ENCODE data around the gene KLHL29. TPM values are rescaled to one million over a fixed set of nuclear protein-coding genes. Genes with fewer than 3 reads are reported as not detected.
"Not testable (repeated sequence)": the region's sequence is repeated elsewhere in the genome, so short reads cannot be mapped to it uniquely, and the experiment has no call there.

Gene KLHL29
- total RNA-seq, 1 donor from 2014 or later, result 23.6 TPM

- DNase-seq (ENCODE audit: low spot score), result no peak
Measured at GRCh38 chr2:23367760-23368159, 17.2 kb upstream of the KLHL29 start.

GRCh38 chr2:23373666-23374065 is 11.3 kb upstream of the KLHL29 start:
- DNase-seq (ENCODE audit: low spot score), result no peak

- no peak for DNase-seq (ENCODE audit: low spot score)
Measured at GRCh38 chr2:23375448-23375847, 9.5 kb upstream of the KLHL29 start.

DNA sequence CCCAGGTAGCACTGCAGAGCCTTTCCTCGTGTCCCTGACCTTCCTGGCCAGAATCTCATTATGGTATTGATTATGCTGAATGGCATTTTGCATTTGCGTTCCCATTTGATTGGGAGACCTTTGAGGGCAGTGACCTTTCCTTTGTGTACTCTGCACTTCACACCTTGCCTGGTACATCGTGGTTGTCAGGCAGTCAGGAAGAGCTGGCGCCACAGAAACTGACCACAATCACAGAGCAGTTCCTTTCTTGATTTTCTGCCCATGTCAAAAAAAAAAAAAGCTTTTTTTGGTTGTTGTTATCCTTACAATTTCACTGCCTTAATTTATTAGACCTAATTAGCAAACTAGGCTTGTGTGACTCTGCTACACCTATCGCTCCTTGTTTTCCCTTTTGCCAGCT is 8.9 kb upstream of the KLHL29 start:
- no peak for DNase-seq (ENCODE audit: low spot score)

- no peak for DNase-seq (ENCODE audit: low spot score)
Measured at GRCh38 chr2:23376972-23377371, 8.0 kb upstream of the KLHL29 start.

DNA sequence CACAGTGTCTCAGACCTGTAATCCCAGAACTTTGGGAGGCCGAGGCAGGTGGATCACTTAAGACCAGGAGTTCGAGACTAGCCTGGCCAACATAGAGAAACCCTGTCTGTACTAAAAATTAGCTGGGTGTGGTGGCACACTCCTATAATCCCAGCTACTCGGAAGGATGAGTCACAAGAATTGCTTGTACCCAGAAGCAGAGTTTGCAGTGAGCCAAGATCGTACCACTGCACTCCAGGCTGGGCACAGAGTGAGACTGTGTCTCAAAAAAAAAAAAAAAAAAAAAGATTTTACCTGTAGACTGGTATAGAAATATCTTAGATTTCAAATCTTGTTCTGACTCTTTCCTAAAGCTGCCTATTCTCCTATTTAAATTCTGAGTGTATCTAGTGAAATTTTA is 7.2 kb upstream of the KLHL29 start:
- no peak for DNase-seq (ENCODE audit: low spot score)

DNA sequence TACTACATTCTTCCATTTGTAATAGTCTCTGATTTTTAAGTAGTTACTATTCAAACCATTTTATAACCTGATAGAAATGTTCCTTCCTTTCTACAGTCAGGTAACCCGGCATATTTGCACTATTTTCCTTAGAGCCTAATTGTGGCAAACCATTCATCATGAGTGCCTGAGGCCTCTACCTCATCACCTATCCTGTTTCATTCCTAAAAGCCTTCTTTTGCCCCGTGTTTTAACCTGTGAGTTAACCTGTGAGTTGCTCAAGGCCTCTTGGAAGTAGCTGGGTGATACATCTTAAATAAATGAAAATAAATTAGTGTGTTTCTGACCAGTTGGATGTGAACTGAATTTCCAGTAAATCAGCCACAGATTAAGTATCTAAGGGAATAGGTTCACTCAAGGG is 6.5 kb upstream of the KLHL29 start:
- DNase-seq (ENCODE audit: low spot score), result no peak

GRCh38 chr2:23379220-23379695 is 5.7 kb upstream of the KLHL29 start:
- DNase-seq (ENCODE audit: low spot score), result no peak

DNA sequence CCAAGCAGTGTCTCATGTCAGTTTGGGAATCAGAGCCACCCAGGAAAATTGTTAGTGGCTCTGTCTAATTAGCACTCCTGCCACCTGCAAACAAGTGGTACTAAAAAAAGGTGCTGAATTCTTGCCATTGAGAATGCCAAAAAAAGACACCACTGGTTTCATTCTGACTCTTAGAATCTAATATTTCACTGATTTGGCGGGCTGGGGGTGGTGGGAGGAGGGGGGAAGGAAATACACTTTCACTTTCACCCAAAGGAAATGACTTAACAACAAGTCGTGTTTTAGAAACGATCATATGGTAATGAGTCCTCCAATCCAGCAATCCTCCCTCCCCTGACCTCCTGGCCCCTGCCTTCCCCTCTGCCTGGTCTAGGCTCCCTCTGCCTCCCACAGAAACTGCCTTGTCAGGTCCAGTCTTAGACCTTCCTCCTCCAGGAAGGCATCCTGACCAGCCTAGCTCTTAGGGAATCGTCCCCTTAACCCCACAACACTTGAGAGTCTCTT is 4.4 kb upstream of the KLHL29 start:
- DNase-seq (ENCODE audit: low spot score), result no peak

- DNase-seq (ENCODE audit: low spot score), result no peak
Measured at GRCh38 chr2:23381084-23381483, 3.9 kb upstream of the KLHL29 start.

GRCh38 chr2:23381485-23381884 is 3.5 kb upstream of the KLHL29 start:
- no peak for DNase-seq (ENCODE audit: low spot score)

GRCh38 chr2:23383100-23383499 is 1.9 kb upstream of the KLHL29 start:
- DNase-seq (ENCODE audit: low spot score), result no peak

DNA sequence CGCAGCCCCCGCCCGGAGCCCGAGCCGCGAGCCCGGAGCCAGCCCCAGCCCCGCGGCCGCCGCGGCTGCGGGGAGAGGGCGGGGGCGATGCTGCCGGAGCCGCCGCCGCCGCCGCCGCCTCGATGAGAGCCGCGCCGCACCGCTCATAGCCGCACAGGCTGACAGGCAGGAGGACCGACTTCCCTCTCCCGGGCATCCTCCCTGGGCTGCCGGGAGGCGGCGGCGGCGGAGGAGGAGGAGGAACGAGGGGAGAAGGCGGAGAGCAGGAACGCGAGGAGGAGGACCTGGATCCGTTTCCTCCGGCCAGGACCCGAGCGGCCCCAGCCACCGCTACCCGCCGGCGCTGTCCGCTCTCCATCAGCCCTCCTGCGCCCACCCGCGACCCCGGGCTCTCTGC is 370 bp downstream of the KLHL29 start:
- DNase-seq (ENCODE audit: low spot score), result no peak

- DNase-seq (ENCODE audit: low spot score), result no peak
Measured at GRCh38 chr2:23385748-23386338, 864 bp downstream of the KLHL29 start.

GRCh38 chr2:23386339-23387220 is 1.6 kb downstream of the KLHL29 start:
- DNase-seq (ENCODE audit: low spot score), result no peak

GRCh38 chr2:23387221-23387550 is 2.2 kb downstream of the KLHL29 start:
- no peak for DNase-seq (ENCODE audit: low spot score)

DNA sequence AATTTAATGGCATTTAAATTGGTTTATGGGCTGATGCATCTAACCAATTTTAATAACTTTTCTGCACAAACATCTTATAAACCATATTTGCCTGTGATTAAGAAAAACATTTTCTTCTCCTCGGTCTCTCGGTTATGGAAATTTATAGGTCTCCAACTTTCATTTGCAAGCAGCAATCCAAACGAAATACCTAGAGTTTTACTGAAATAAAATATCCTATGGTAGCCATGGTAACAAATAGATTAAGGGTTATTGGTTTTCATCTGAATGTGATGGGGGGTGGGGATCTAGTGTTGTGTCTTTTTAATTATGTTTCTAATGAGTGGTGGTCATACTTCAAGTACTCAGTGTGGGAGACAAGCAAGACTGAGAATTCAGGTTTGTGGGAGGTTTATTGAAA is 2.9 kb downstream of the KLHL29 start:
- DNase-seq (ENCODE audit: low spot score), result no peak

- DNase-seq (ENCODE audit: low spot score), result no peak
Measured at GRCh38 chr2:23388294-23388693, 3.3 kb downstream of the KLHL29 start.

DNA sequence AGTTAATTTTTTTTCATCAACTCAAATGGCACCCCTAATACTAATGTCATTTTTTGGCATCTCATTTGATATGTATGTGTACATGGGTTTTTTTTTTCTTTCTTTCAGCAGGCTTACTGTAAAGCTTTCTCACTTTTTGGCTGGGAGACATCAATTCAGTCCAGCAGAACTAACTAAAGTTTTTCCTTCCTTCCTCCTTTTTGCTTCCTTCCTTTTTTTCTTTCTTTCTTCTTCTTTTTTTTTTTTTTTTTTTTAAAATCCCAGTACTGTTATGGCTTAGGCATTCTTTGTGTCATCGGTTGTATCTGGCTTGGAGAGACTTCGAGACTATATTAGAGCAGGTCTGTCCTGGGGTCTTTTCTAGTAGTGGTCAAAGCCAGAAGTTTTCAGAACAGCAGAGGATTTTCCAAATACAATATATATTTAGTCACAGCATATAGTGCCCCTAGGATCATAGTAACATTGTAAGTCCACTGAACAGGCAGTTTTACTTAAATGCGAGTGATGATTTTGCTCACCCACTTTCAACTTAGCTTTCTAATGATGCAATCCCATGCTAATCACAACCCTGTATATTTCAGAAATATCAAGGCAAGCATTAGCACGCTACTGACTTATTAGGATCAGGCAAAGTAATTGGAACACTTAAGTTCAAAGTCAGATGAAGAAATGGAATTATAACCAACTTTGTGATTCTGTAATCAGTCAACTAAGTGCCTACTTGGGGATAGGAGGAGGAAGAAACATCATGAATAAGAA is 4.0 kb downstream of the KLHL29 start:
- DNase-seq (ENCODE audit: low spot score), result no peak

DNA sequence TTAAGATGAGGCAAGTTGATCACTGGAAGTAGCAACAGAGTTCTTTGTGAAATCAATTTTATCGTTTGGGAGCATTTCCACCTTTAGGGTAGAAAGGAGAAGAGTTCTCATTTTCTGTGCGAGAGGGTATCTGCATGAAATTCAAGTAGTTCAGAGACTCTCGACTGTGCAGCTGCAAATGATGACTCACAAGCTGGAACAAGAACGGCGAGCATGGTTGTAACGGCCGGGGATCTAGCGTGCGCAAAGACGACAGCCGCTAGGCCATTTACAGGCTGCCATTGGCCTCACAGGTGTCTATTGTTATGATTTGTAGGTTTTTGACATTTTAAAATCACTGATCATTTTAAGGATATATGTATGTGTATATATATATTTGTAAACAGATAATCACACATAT is 5.2 kb downstream of the KLHL29 start:
- no peak for DNase-seq (ENCODE audit: low spot score)

DNA sequence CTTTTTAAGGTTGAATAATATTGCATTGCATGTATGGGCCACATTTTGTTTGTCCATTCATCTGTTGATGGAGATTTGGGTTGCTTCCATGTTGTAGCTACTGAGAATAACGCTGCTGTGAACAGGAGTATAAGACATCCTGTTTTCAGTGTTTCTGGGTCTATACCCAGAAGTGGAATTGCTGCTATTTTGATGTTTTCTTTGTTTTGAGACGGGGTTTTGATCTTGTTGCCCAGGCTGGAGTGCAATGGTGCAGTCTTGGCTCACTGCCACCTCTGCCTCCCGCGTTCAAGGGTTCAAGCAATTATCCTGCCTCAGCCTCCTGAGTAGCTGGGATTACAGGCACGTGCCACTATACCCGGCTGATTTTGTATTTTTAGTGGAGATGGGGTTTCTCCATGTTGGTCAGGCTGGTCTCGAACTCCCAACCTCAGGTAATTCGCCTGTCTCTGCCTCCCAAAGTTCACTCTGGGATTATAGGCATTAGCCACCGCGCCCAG is 6.3 kb downstream of the KLHL29 start:
- DNase-seq (ENCODE audit: low spot score), result not testable (repeated sequence)

DNA sequence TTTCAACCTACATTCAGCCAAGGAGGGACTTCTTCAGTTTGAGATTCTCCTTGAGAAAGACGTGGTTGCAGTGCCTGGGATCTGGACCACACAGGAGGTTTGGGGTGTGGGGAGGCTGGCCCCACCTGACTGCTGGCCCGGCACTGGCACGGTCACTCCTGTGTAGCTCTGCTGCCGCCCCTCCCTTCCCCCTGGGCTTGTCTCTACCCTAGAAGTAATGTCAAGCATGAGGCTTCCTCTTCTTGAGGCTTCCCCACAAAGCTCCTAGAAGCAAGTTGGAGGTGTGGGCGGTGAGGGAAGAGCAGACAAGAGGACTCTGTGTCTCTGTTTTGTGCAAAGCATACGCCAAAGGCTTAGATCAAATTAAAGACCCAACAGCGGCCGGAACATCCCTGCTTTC is 8.7 kb downstream of the KLHL29 start:
- DNase-seq (ENCODE audit: low spot score), result no peak
